GM23338 (cell line): Measurements from ENCODE around the gene SIGLEC15. TPM values are rescaled to one million over a fixed set of nuclear protein-coding genes. Genes with fewer than 3 reads are reported as not detected.

Experiments
- ATAC-seq: fragments of 200-7000 bp; cut with Tn5 transposase; 3 replicates; pipeline ENCODE4 v1.9.1; 2020
- DNase-seq: peaks from one replicate; pipeline ENCODE4 v3.0.0-alpha.2; 2015; ENCODE audit warnings: low spot score
- H2AFZ ChIP-seq: fragments of 200-600 bp; sonication (generic); 2 replicates; pipeline ENCODE4 v1.8.0; 2016; ENCODE audit warnings: antibody characterized with exemption, mild to moderate bottlenecking, moderate library complexity
- H3F3A ChIP-seq: fragments of 200-600 bp; sonication (generic); replicated peaks from 2 replicates; pipeline ENCODE4 v1.8.0; 2017; ENCODE audit warnings: antibody characterized with exemption, mixed run types, low read depth
- H3K27ac ChIP-seq: fragments of 200-600 bp; sonication (generic); 2 replicates; pipeline ENCODE4 v1.6.1; 2016; ENCODE audit warnings: low read depth
- H3K27me3 ChIP-seq: fragments of 200-600 bp; sonication (generic); 2 replicates; pipeline ENCODE4 v1.8.0; 2016; ENCODE audit warnings: mild to moderate bottlenecking, mixed run types, moderate library complexity; ENCODE audit not compliant: insufficient read depth
- H3K36me3 ChIP-seq: fragments of 200-600 bp; sonication (generic); 2 replicates; pipeline ENCODE4 v1.8.0; 2016; ENCODE audit warnings: mild to moderate bottlenecking; ENCODE audit not compliant: insufficient read depth
- H3K4me1 ChIP-seq: fragments of 200-600 bp; sonication (generic); 2 replicates; pipeline ENCODE4 v1.8.0; 2016; ENCODE audit warnings: mild to moderate bottlenecking, moderate library complexity; ENCODE audit not compliant: insufficient read depth
- H3K4me2 ChIP-seq: fragments of 200-600 bp; sonication (generic); 2 replicates; pipeline ENCODE4 v1.7.1; 2017; ENCODE audit warnings: mixed run types
- H3K4me3 ChIP-seq: fragments of 200-600 bp; sonication (generic); 2 replicates; pipeline ENCODE4 v1.6.1; 2016; ENCODE audit warnings: mixed run types
- H3K79me2 ChIP-seq: fragments of 200-600 bp; sonication (generic); replicated peaks from 2 replicates; pipeline ENCODE4 v1.8.0; 2017; ENCODE audit warnings: mild to moderate bottlenecking; ENCODE audit not compliant: insufficient read depth
- H3K9me2 ChIP-seq: fragments of 200-600 bp; sonication (generic); 2 replicates; pipeline ENCODE4 v1.8.0; 2017; ENCODE audit not compliant: insufficient read depth
- H4K20me1 ChIP-seq: fragments of 200-600 bp; sonication (generic); replicated peaks from 2 replicates; pipeline ENCODE4 v1.8.0; 2017; ENCODE audit warnings: mild to moderate bottlenecking; ENCODE audit not compliant: insufficient read depth
- H3K27ac Mint-ChIP-seq: 2 replicates; pipeline ENCODE4 v1.8.0; 2020; ENCODE audit warnings: inconsistent platforms, mild to moderate bottlenecking, moderate library complexity, mixed read lengths
- H3K27me3 Mint-ChIP-seq: 3 replicates; pipeline ENCODE4 v1.8.0; 2022; ENCODE audit warnings: low read depth, mild to moderate bottlenecking, moderate library complexity, mixed read lengths, inconsistent platforms; ENCODE audit not compliant: insufficient read depth, poor library complexity
- H3K36me3 Mint-ChIP-seq: 3 replicates; pipeline ENCODE4 v1.8.0; 2021; ENCODE audit warnings: low read depth, mild to moderate bottlenecking, inconsistent platforms, moderate library complexity, mixed read lengths
- H3K4me1 Mint-ChIP-seq: 3 replicates; pipeline ENCODE4 v1.8.0; 2020; ENCODE audit warnings: mild to moderate bottlenecking, inconsistent platforms, mixed read lengths
- H3K4me3 Mint-ChIP-seq: 3 replicates; pipeline ENCODE4 v1.8.0; 2021; ENCODE audit warnings: moderate library complexity, mild to moderate bottlenecking, inconsistent platforms, mixed read lengths
- H3K9me3 Mint-ChIP-seq: 3 replicates; pipeline ENCODE4 v1.8.0; 2020; ENCODE audit warnings: moderate library complexity, mild to moderate bottlenecking, inconsistent platforms, mixed read lengths
- CREB1 ChIP-seq: fragments of 250-450 bp; sonication (Bioruptor Pico); IDR thresholded peaks from 2 replicates; pipeline ENCODE4 v1.5.0; 2020; ENCODE audit warnings: low read depth, mild to moderate bottlenecking, moderate library complexity
- EZH2 ChIP-seq: fragments of 200-600 bp; sonication (generic); IDR thresholded peaks from one replicate; pipeline ENCODE4 v1.8.0; 2017; ENCODE audit warnings: antibody characterized with exemption, mild to moderate bottlenecking, low read depth; ENCODE audit not compliant: unreplicated experiment
- EZH2phosphoT487 ChIP-seq: fragments of 200-600 bp; sonication (generic); IDR thresholded peaks from one replicate; pipeline ENCODE4 v1.8.1; 2018; ENCODE audit warnings: antibody characterized with exemption; ENCODE audit not compliant: unreplicated experiment
- JUNB ChIP-seq: IDR thresholded peaks from one replicate; pipeline ENCODE4 v1.6.1; 2016; ENCODE audit warnings: antibody characterized with exemption; ENCODE audit not compliant: unreplicated experiment
- NANOG ChIP-seq: IDR thresholded peaks from 2 replicates; pipeline ENCODE4 v1.6.1; 2016; ENCODE audit warnings: antibody characterized with exemption, borderline replicate concordance
- POLR2AphosphoS5 ChIP-seq: IDR thresholded peaks from 2 replicates; pipeline ENCODE4 v1.6.1; 2016; ENCODE audit warnings: antibody characterized with exemption, low read depth
- STAT1 ChIP-seq: IDR thresholded peaks from one replicate; pipeline ENCODE4 v1.6.1; 2016; ENCODE audit warnings: antibody characterized with exemption; ENCODE audit not compliant: unreplicated experiment
- ZNF114 ChIP-seq: fragments of 250-450 bp; sonication (Bioruptor Pico); IDR thresholded peaks from 2 replicates; pipeline ENCODE4 v1.5.0; 2020; ENCODE audit warnings: mild to moderate bottlenecking, moderate library complexity
- ZNF331 ChIP-seq: fragments of 250-450 bp; sonication (Bioruptor Pico); IDR thresholded peaks from 2 replicates; pipeline ENCODE4 v1.5.0; 2020; ENCODE audit warnings: low read depth, mild to moderate bottlenecking, moderate library complexity
- ZNF462 ChIP-seq: fragments of 250-450 bp; sonication (Bioruptor Pico); IDR thresholded peaks from 2 replicates; pipeline ENCODE4 v1.5.0; 2020; ENCODE audit warnings: mild to moderate bottlenecking, moderate library complexity
- polyA plus RNA-seq: library from polyadenylated mRNA; unstranded; fragments of >200 nt; fragmentation: Nextera tagmentation; extraction: Ambion mirVana; gene quantifications from 2 replicates; pipeline ENCODE4 v1.2.1, GENCODE V29; 2016
- total RNA-seq: library from RNA; depleted of rRNA; stranded (reverse); fragments of >200 nt; shearing (Covaris generic); gene quantifications from 2 replicates; pipeline ENCODE4 v1.2.3, GENCODE V29; 2014
- TF ChIP-seq, protein P1 (sequence below): IDR thresholded peaks from 2 replicates; pipeline ENCODE4 v1.6.1; 2016; ENCODE audit warnings: antibody characterized with exemption
- TF ChIP-seq, protein P2 (sequence below), 2 experiments: fragments of 200-600 bp in 1 of 2; sonication (generic) in 1 of 2; conservative IDR thresholded peaks; 2 replicates each; pipeline versions ENCODE4 v1.5.1 to v1.6.1; 2016 to 2017; ENCODE audit warnings: antibody characterized with exemption in 2 of 2, low read depth in 2 of 2, mild to moderate bottlenecking in 2 of 2, moderate library complexity in 1 of 2
- TF ChIP-seq, protein P3 (sequence below): IDR thresholded peaks from one replicate; pipeline ENCODE4 v1.6.1; 2018; ENCODE audit warnings: antibody characterized with exemption; ENCODE audit not compliant: unreplicated experiment

Gene SIGLEC15
- total and polyA plus RNA-seq, 2 experiments from 2014 or later, result 0.29 TPM; not detected in 1

GRCh38 chr18:45785134-45785533, 40.3 kb upstream of the SIGLEC15 start:
- no peak for ATAC-seq

More at GRCh38 chr18:45785134-45785533, 40.3 kb upstream of the SIGLEC15 start:
- no peak overlapping the region for H3K4me3 Mint-ChIP-seq
- Histone ChIP-seq H3K27ac (no peak overlapping the region), H4K20me1 (no peaks in the 10 kb centered on the region), H2AFZ (no peak overlapping the region), H3K9me2 (peaks cover 4% of the 10 kb centered on the region; the same call in 1 of the 2 replicates), H3K27me3 (no peaks in the 10 kb centered on the region), H3K4me1 (peaks cover 6% of the 10 kb centered on the region), H3K79me2 (no peaks in the 10 kb centered on the region), H3K4me3 (no peak overlapping the region), H3K36me3 (no peaks in the 10 kb centered on the region), H3F3A (no peaks in the 10 kb centered on the region), H3K4me2 (no peak overlapping the region)
- no peaks in the 10 kb centered on the region for H3K9me3 Mint-ChIP-seq
- H3K36me3 Mint-ChIP-seq, result no peaks in the 10 kb centered on the region
- H3K27me3 Mint-ChIP-seq, result peaks cover 8% of the 10 kb centered on the region
- H3K4me1 Mint-ChIP-seq, result peaks cover 15% of the 10 kb centered on the region
- H3K27ac Mint-ChIP-seq, result 0 out of 2 replicates have a peak overlapping the region, but pooled peaks have one; percentile 4
- DNase-seq, result no peak
- TF ChIP-seq JUNB (no peak), STAT1 (no peak), ZNF462 (CRISPR knock-in tag) (no peak), EZH2 (no peak), NANOG (no peak), ZNF114 (no peak), EZH2phosphoT487 (no peak), POLR2AphosphoS5 (no peak), ZNF331 (CRISPR knock-in tag) (no peak), CREB1 (CRISPR knock-in tag) (no peak)
- TF ChIP-seq, protein P1, sequence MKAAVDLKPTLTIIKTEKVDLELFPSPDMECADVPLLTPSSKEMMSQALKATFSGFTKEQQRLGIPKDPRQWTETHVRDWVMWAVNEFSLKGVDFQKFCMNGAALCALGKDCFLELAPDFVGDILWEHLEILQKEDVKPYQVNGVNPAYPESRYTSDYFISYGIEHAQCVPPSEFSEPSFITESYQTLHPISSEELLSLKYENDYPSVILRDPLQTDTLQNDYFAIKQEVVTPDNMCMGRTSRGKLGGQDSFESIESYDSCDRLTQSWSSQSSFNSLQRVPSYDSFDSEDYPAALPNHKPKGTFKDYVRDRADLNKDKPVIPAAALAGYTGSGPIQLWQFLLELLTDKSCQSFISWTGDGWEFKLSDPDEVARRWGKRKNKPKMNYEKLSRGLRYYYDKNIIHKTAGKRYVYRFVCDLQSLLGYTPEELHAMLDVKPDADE, result no peak
- TF ChIP-seq, protein P2, sequence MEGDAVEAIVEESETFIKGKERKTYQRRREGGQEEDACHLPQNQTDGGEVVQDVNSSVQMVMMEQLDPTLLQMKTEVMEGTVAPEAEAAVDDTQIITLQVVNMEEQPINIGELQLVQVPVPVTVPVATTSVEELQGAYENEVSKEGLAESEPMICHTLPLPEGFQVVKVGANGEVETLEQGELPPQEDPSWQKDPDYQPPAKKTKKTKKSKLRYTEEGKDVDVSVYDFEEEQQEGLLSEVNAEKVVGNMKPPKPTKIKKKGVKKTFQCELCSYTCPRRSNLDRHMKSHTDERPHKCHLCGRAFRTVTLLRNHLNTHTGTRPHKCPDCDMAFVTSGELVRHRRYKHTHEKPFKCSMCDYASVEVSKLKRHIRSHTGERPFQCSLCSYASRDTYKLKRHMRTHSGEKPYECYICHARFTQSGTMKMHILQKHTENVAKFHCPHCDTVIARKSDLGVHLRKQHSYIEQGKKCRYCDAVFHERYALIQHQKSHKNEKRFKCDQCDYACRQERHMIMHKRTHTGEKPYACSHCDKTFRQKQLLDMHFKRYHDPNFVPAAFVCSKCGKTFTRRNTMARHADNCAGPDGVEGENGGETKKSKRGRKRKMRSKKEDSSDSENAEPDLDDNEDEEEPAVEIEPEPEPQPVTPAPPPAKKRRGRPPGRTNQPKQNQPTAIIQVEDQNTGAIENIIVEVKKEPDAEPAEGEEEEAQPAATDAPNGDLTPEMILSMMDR (conservative IDR thresholded peaks at IDR 0.05; ENCODE audit: low read depth in 2 of 2), result no peak
- TF ChIP-seq, protein P3, sequence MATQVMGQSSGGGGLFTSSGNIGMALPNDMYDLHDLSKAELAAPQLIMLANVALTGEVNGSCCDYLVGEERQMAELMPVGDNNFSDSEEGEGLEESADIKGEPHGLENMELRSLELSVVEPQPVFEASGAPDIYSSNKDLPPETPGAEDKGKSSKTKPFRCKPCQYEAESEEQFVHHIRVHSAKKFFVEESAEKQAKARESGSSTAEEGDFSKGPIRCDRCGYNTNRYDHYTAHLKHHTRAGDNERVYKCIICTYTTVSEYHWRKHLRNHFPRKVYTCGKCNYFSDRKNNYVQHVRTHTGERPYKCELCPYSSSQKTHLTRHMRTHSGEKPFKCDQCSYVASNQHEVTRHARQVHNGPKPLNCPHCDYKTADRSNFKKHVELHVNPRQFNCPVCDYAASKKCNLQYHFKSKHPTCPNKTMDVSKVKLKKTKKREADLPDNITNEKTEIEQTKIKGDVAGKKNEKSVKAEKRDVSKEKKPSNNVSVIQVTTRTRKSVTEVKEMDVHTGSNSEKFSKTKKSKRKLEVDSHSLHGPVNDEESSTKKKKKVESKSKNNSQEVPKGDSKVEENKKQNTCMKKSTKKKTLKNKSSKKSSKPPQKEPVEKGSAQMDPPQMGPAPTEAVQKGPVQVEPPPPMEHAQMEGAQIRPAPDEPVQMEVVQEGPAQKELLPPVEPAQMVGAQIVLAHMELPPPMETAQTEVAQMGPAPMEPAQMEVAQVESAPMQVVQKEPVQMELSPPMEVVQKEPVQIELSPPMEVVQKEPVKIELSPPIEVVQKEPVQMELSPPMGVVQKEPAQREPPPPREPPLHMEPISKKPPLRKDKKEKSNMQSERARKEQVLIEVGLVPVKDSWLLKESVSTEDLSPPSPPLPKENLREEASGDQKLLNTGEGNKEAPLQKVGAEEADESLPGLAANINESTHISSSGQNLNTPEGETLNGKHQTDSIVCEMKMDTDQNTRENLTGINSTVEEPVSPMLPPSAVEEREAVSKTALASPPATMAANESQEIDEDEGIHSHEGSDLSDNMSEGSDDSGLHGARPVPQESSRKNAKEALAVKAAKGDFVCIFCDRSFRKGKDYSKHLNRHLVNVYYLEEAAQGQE, result no peak
